ENCODE results near the gene LCN1.
"Not testable (repeated sequence)": the region's sequence is repeated elsewhere in the genome, so short reads cannot be mapped to it uniquely, and the experiment has no call there.

The LCN1 gene

DNA sequence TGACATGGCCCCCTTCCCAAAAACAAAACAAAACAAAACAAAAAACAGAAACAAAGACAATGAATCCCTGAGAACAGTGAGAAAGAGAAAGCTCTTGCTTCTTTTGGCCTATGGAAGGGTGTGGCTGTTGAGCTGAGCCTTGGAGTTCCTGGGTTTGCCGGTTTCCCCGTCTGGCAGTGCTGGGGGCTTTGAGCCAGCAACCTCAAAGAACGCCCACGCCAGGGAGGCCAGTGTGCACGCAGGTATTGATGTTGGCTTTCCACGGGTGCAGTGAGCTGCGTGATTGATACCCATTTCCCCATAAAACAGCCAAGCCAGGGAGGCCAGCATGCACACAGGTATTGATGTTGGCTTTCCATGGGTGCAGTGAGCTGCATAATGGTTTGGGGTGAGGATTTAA lies 8.3 kb upstream of the LCN1 start:
- H3K27me3 ChIP-seq: no peaks in the 10 kb centered on the region
- no peaks in the 10 kb centered on the region for H4K20me1 ChIP-seq
- peaks cover 20% of the 10 kb centered on the region for H3K9me3 ChIP-seq
- peaks cover 16% of the 10 kb centered on the region for H3K4me1 ChIP-seq
- no peak overlapping the region for H3K27ac ChIP-seq
- H3K9ac ChIP-seq: no peak overlapping the region
- H3K4me3 ChIP-seq: no peak overlapping the region
- no peak overlapping the region for H3K4me2 ChIP-seq
- H3K36me3 ChIP-seq: no peaks in the 10 kb centered on the region
- no peak for TF ChIP-seq Cebpa-rat (IDR thresholded peaks at IDR 0.05)

DNA sequence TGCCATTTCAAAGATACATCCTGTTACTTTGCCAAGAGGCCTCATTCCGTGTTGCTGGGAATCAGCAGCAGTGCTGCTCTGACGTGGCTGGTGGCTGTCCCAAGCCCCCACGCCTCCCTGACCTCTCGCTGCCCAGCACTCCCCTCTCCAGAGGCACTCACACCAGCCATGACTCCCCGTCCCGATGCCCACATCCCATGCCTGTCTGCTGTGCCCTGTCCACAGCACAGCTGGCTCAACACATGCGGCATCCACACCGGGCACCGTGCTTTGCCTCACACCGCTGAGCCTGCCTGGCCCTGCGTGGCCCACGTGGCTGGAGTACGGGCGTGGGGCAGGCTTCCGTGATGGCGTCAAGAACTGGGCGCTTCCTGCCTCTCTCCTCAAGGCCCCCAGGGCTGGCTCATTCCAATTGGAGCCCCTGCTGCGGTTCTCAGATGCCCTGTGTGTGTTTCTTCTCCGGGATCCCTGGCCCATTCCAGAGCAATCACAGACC lies 7.8 kb upstream of the LCN1 start:
- Histone ChIP-seq H3K4me3 (no peak overlapping the region), H3K4me2 (no peak overlapping the region), H3K36me3 (no peaks in the 10 kb centered on the region), H3K27ac (no peak overlapping the region), H3K9ac (no peak overlapping the region), H3K27me3 (no peaks in the 10 kb centered on the region), H3K9me3 (peaks cover 16% of the 10 kb centered on the region), H4K20me1 (no peaks in the 10 kb centered on the region), H3K4me1 (peaks cover 16% of the 10 kb centered on the region)
- no peak for TF ChIP-seq Cebpa-rat (IDR thresholded peaks at IDR 0.05)

DNA sequence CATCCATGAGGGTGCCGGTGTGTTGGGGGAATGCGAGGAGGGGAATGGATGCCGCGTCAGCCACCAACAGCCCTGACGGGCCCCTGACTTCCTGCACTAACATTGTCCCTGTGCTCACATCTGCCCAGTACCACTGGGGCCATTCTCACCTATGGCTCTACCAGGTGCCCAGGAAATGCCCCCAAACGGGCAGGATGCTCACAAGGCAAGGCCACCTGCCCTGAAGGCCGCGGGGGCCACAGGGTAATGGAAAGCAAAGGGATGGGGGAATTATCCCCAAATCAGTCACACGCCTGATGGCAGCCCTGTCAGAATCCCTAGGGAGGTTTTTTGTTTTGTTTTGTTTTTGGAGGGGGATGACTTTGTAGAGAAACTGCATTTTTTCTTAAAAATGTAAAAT lies 7.3 kb upstream of the LCN1 start:
- not testable (repeated sequence) for H3K4me3 ChIP-seq, H3K4me2 ChIP-seq, H3K36me3 ChIP-seq, H4K20me1 ChIP-seq, H3K27ac ChIP-seq, H3K9ac ChIP-seq, H3K27me3 ChIP-seq
- peaks cover 11% of the 10 kb centered on the region for H3K9me3 ChIP-seq
- peaks cover 16% of the 10 kb centered on the region for H3K4me1 ChIP-seq

DNA sequence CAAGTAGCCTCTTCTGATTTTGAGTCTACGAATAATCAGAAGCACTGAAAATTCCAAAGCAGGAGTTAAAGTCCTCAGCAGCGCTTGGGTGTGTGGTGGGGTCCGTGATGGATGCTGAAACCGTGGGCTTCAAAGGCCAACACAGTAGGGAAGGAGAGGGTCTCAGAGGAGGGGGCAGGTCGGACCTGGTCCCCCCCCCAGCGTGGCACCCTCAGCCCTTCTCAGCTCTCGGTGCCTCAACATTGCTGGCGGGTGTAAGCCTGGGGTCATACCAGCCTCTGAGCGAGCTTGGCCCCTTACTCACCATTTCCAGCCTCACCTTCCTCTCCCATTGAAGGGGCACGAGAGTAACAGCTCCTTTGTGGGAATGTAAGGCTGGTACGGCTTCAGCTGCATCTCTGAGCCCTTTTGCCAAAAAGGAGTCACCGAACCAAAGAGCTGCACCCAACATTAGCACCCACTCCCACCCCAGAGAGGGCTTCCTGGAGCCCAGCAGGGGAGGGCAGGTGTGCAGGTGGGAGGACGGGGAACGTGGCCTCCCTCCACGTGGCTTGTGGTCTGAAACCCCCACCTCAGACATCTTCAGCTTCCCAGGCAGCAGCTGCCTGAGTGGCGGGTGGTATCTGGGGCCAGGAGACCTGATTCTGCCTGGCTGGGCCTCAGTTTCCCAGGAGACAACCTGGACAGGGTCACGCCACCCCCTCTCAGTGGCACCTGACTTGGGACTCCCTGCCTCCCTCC lies 6.7 kb upstream of the LCN1 start:
- Histone ChIP-seq H3K9me3 (peaks cover 5% of the 10 kb centered on the region), H3K4me3 (no peak overlapping the region), H3K36me3 (no peaks in the 10 kb centered on the region), H4K20me1 (no peaks in the 10 kb centered on the region), H3K4me1 (peaks cover 16% of the 10 kb centered on the region), H3K9ac (no peak overlapping the region), H3K27me3 (no peaks in the 10 kb centered on the region), H3K27ac (no peak overlapping the region), H3K4me2 (no peak overlapping the region)
- TF ChIP-seq Cebpa-rat (IDR thresholded peaks at IDR 0.05): no peak

DNA sequence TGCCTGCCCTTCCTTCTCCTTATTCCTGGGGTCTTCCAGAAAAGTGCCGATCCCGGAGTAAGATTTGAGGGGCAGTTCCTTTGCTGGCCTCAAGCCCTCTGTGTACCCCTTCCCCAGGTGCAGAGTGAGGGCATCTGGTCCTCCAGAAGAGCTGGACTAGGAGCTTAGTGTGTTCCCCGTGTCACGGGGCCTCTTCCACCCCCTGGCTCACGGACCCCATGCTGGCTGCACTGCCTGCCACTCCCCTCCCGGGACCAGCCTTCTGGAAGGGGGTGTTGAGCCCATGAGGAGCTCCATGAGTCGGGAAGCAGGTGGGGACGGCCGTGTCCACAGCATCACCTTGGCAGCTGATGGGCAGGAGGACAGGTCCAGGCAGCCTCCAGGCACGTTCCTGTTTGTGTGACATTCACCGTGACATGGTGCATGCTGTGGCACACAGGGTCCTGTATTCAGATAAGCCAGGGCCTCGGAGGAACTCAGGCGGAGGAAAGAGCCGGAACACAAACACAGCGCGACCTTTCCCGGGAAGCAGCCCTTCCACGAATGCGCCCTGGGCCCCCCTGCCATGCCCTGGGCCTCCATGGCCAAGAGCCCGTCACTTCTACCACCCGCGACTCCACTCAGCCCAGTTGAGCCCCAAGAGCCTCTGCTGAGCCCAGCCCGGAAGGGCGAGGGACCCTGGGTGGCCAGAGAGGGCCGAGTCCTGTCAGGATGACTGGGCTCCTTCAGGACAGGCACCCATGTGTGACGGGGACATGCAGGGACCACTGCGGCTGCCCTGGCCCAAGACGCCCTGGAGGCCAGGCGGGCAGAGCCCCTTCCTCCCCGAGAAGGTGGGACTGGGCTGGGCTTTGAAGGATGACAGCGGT lies 5.9 kb upstream of the LCN1 start:
- H3K4me1 ChIP-seq: peaks cover 16% of the 10 kb centered on the region
- no peaks in the 10 kb centered on the region for H3K27me3 ChIP-seq
- H3K9me3 ChIP-seq: no peaks in the 10 kb centered on the region
- no peak overlapping the region for H3K9ac ChIP-seq
- H3K4me2 ChIP-seq: 0 out of 2 replicates have a peak overlapping the region, but pooled peaks have one; percentile 3
- no peak overlapping the region for H3K27ac ChIP-seq
- TF ChIP-seq Cebpa-rat (IDR thresholded peaks at IDR 0.05): no peak
- no peaks in the 10 kb centered on the region for H3K36me3 ChIP-seq
- no peaks in the 10 kb centered on the region for H4K20me1 ChIP-seq
- H3K4me3 ChIP-seq: no peak overlapping the region

DNA sequence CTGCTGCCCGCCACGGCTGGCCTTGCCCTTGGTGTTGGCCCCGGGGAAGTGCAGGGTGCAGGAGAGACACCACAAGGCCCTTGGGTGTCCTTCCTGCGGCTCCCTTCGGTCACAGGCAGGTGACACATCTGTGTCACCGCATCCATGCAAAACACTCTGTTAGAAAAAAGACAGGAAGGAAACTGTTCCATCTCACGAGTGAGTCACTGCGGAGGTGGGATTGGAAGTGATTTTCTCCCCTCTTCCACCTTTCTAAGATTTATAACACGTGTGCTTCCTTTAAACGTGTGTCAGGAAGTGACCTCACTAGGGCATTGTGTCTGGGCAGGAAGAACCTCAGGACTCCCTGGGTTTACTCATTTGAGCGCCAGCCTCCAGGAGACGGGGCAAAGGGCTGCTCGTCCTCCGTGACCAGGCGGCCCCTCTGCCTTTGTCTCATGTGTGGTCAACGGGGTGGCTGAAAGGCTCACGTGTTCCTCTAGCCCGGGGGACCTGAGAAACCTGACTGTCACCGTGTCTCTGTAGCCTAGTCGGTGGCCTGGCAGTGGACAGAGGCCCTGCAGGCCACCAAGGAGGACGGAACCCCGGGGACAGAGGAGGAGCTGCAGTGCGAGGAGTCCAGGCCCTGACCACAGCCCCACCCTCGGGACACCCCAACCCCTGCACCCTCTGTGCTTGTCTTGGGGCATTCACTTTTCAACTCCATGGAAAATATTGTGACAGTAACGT lies 4.9 kb upstream of the LCN1 start:
- H3K9ac ChIP-seq: no peak overlapping the region
- TF ChIP-seq Cebpa-rat (IDR thresholded peaks at IDR 0.05): no peak
- no peak overlapping the region for H3K4me3 ChIP-seq
- no peaks in the 10 kb centered on the region for H3K27me3 ChIP-seq
- peaks cover 14% of the 10 kb centered on the region for H3K4me1 ChIP-seq
- no peaks in the 10 kb centered on the region for H3K36me3 ChIP-seq
- H4K20me1 ChIP-seq: no peaks in the 10 kb centered on the region
- peak overlapping the region; percentile 3; the same call in 1 of the 2 replicates for H3K4me2 ChIP-seq
- no peaks in the 10 kb centered on the region for H3K9me3 ChIP-seq
- H3K27ac ChIP-seq: no peak overlapping the region

DNA sequence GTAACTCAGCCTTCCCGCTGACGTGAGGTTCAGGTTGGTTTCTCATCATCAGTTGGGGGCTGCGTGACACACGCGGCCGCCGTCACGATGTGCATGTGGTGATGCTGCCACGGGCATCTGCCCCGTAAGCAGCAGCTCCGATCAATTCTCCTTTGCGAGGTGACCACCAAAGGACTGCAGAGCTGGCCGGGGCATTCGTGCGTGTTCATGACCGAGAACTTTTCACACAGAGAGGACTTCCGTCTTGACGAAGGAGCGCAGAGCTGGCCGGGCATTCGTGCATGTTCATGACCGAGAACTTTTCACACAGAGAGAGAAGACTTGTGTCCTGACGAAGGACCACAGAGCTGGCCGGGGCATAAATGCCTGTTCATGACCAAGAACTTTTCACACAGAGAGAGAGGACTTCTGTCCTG lies 3.8 kb upstream of the LCN1 start:
- no peak for TF ChIP-seq Cebpa-rat (IDR thresholded peaks at IDR 0.05)
- Histone ChIP-seq H3K36me3 (no peaks in the 10 kb centered on the region), H3K27me3 (no peaks in the 10 kb centered on the region), H3K4me2 (no peak overlapping the region), H3K9me3 (no peaks in the 10 kb centered on the region), H3K9ac (no peak overlapping the region), H3K4me3 (no peak overlapping the region), H3K4me1 (peaks cover 15% of the 10 kb centered on the region), H3K27ac (no peak overlapping the region), H4K20me1 (no peaks in the 10 kb centered on the region)

DNA sequence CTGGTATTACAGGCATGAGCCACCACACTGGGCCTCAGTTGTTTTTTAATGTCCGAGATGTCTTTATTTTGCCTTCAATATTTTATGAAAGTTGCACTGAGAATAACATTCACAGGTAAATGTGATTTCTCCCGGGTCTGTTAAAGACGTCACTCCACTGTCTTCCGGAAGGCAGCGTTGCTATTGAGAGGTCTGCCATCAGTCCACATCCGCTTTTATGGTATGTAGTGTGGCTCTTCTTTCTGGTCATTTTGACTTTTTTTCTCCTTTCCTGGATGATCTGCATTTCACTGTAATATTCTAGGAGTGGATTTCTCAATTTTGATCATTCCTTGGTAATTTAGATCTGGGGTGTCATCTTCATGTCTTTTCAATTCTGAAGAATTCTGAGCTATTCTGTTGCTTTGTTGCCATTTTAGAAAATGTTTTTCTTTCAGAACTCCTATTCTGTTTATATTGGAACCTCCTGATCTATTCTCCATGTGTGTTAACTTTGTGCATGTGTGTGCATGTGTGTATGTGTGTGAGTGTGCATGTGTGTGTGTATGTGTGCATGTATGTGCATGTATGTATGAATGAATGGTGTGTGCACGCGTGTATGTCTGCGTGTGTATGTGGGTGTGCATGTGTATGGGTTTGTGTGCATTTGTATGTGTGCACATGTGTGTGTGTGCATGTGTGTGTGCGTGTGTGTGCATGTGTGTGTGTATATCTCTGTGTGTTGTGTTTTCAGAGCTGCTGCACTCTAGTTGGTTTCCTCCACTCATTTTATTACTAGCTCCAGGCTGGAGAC lies 1.9 kb upstream of the LCN1 start:
- Histone ChIP-seq H3K4me1 (peaks cover 27% of the 10 kb centered on the region), H3K27me3 (no peaks in the 10 kb centered on the region), H3K9ac (no peak overlapping the region), H3K27ac (no peak overlapping the region), H3K36me3 (no peaks in the 10 kb centered on the region), H3K9me3 (no peaks in the 10 kb centered on the region), H4K20me1 (no peaks in the 10 kb centered on the region), H3K4me2 (no peak overlapping the region), H3K4me3 (no peak overlapping the region)
- TF ChIP-seq Cebpa-rat (IDR thresholded peaks at IDR 0.05): no peak

DNA sequence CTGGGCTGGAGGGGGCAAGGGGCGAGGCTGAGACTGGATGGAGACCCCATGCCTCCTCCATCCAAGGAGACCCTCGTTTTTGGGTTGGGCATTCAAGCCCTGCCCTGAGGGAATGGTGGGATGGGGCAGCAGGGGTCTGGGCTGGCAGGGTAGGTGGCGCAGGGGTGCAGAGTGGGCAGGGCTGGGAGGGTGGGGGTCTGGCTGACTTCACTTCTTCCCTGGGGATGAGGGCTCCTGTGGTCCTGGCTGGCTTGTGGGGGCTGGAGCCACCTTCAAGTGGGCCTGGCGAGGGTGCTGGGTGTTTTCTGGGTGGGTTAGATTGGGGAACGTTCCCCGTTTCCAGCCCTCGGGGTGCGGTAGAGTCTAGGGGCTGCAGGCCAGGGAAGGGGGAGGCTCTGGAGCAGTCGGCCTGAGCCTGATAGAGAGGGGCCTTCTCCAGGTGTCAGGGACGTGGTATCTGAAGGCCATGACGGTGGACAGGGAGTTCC lies 412 bp downstream of the LCN1 start:
- H3K4me3 ChIP-seq: no peak overlapping the region
- no peak for TF ChIP-seq Cebpa-rat (IDR thresholded peaks at IDR 0.05)
- H3K4me1 ChIP-seq: peaks cover 23% of the 10 kb centered on the region
- H3K4me2 ChIP-seq: 0 out of 2 replicates have a peak overlapping the region, but pooled peaks have one; percentile 76
- no peak overlapping the region for H3K9ac ChIP-seq
- no peaks in the 10 kb centered on the region for H4K20me1 ChIP-seq
- H3K27ac ChIP-seq: no peak overlapping the region
- no peaks in the 10 kb centered on the region for H3K36me3 ChIP-seq
- no peaks in the 10 kb centered on the region for H3K9me3 ChIP-seq
- no peaks in the 10 kb centered on the region for H3K27me3 ChIP-seq

All from BLaER1 (cell line).